Fibroblast of upper back skin (primary cell): ENCODE data around the gene IL22RA1.

Experiments
- DNase-seq: peaks from one replicate; pipeline ENCODE4 v3.0.0-alpha.2; 2013

Gene IL22RA1, protein sequence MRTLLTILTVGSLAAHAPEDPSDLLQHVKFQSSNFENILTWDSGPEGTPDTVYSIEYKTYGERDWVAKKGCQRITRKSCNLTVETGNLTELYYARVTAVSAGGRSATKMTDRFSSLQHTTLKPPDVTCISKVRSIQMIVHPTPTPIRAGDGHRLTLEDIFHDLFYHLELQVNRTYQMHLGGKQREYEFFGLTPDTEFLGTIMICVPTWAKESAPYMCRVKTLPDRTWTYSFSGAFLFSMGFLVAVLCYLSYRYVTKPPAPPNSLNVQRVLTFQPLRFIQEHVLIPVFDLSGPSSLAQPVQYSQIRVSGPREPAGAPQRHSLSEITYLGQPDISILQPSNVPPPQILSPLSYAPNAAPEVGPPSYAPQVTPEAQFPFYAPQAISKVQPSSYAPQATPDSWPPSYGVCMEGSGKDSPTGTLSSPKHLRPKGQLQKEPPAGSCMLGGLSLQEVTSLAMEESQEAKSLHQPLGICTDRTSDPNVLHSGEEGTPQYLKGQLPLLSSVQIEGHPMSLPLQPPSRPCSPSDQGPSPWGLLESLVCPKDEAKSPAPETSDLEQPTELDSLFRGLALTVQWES

DNA sequence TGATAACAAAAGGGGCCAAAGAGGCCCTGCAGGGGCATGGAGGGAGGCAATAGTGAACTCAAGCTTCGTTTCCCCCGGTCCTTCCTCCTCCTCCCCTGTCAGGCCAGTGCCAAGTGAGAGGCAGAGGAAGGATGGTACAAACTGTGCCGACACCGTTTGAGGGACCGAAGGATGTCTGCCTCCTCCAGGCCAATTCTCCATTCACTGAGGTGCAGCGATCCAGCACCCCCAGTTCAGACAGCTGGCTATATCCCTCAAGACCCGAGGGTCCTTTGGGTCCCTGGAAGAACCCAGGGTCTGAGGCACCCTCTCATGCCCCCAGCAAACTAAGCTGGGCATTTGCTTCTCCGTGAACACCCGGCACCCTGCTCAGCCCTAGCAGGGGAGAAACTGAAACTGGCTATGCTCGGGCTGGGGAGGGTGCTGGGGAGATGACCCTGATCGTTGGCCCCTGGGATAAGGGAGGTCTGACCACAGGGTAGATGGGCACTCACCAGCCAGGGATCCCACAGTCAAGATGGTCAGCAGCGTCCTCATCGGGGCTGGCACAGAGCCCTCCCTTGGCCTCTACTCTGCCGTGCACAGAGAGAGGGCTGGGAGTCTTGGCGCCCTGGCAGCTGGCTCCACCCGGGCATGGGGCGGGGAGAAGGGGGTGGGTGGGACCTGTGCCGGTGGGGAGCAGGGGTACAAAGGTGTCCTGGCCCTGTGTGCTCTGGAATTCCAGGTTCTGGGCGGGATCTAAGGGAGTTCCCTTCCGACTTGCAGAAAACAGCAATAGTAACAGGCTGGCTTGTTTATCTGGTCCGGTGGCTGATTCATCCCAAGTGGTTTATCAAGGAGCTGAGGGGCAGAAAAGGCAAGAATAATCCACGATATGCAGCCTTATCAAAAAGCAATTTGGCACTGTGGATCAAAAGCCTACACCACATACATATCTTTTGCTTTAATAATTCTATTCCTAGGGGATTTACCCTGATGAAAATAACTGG, at the start of gene IL22RA1:
Gene IL22RA1, minus strand, starts transcription at position 595 of the 989 bp plus-strand sequence. Its CDS starts 58 bp downstream, at position 537.
- DNase-seq = no peak

GRCh38 chr1:24191860-24192259, 48.9 kb upstream of the IL22RA1 start:
- no peak for DNase-seq

DNA sequence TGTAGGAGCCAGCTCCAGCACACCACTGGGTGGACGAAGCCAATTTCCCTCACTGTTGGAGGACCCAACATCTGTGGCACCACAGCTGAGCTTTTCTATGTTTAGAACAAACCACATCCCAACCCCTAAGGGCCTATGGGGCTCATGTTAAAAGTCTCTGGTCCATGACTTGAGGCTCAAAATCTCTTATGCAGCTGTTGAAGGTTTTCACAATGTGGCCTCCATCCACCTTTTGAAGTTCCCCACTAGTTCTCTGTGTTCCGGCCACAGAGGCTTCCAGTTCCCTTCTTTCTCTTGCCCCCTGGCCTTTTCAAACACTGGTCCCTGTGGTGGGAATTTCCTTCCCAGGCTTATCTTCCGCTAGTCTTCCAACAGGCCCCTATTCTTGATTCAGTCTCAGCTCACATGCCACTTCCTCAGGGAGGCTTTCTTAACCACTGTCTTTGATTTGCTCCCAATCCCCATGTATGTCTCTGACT, 48.1 kb upstream of the IL22RA1 start:
- no peak for DNase-seq

GRCh38 chr1:24189528-24189927, 46.6 kb upstream of the IL22RA1 start:
- DNase-seq = no peak

- DNase-seq = peak; percentile 7
These were observed 44.3 kb upstream of the IL22RA1 start, which contains the start of gene IFNLR1 for GRCh38 chr1:24186993-24187790. TSS of gene IFNLR1 (minus strand) at chr1:24187289. CDS start at chr1:24187248, 41 bp downstream.

- DNase-seq = no peak
These were observed 43.7 kb upstream of the IL22RA1 start for GRCh38 chr1:24186711-24186992.

DNA sequence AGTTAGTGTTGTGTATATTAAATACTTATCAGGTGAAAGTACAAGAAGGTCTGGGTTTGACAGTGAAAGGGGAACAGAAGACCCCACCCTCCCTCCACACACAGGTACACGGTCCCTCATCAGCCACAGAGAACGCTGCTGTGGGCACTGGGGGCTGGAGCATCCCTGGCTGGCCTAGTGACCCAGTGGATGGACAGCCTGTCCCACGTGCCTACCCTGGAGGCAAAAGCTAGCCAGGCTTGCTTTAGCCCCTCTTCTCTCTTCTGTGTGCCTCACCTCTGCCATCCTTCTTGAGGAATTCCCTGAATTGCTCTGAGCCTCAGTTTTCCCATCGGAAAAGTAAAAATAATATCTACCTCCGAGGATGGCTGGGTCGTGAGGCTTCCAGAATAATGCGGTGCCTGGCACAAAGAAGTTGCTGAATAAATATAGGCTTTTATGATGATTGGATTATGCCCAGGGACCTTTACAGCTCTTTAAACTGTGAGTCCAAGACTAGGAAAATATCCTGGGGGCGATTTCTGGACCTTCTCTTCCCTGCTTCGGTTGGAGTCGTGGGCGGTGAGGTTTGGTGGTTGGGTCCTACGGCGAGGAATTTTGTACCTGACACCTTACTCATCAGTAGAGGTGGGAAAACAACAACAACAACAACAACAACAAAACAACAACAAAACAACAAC, 43.2 kb upstream of the IL22RA1 start:
- no peak for DNase-seq

DNA sequence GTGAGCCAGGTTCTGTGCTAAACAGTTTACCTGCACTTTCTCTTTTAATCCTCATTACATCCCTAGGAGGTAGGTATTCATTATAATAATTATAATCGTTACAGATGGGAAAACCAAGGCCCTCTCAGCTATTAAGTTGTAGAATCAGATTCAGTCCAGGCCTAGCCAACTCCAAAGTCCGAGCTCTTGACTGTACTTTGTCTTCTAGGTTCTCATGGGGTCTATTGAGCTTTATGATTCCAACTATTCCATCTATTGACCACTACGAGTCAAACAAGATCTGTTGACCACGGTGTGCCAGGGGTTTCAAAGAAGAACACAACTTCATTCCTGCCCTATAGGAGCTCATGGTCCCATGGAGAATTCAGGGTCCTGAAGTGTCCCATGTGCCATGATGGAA, 42.1 kb upstream of the IL22RA1 start:
- DNase-seq = no peak

DNA sequence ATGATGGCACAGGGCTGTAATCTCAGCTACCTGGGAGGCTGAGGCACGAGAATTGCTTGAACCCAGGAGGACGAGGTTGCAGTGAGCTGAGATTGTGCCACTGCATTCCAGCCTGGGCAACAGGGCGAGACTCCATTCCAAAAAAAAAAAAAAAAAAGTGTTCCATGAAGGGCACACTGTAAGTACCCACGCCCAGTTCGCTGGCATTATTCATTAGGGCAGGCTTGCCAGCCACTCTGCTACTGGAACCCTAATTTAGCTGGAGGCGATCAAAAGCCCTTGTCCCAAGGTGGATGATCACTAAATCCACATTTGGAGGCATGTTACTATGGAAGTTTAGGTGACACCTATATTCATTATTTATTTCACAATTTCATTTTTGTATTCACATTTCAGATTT, 39.1 kb upstream of the IL22RA1 start:
- no peak for DNase-seq

DNA sequence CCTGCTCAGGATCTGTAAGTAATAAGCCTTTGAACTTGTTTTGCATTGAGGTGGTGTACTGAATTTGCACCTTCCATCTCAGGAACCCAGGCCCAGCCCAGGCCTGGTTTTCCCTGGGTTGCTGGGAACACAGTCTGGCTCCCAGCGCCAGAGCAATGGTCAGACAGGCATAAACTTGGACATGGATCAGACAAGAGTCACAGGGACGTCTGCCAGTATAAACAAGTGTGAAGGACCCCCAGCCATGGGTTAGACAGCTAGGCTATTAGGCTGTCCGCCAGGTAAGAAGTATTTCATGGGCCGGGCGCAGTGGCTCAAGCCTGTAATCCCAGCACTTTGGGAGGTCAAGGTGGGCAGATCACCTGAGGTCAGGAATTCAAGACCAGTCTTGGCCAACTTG, 38.7 kb upstream of the IL22RA1 start:
- DNase-seq = no peak

- no peak for DNase-seq
These were observed 37.7 kb upstream of the IL22RA1 start for GRCh38 chr1:24180676-24181075.

- DNase-seq = no peak
These were observed 36.4 kb upstream of the IL22RA1 start for GRCh38 chr1:24179251-24179840.

- DNase-seq = no peak
These were observed 35.5 kb upstream of the IL22RA1 start for GRCh38 chr1:24178407-24178806.

DNA sequence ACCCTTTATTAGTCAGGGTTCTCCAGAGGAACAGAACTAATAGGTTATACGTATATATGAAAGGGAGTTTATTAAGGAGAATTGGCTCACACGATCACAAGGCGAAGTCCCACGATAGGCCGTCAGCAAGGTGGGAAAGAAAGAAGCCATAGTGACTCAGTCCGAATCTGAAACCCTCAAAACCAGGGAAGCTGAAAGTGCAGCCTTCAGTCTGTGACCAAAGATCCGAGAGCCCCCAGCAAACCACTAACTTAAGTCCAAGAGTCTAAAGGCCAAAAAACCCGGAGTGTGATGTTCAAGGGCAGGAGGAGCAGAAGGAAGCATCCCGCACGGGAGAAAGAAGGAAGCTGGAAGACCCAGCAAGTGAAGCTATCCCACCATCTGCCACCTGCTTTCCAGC, 34.2 kb upstream of the IL22RA1 start:
- DNase-seq = no peak

- no peak for DNase-seq
These were observed 32.3 kb upstream of the IL22RA1 start for GRCh38 chr1:24175033-24175755.

DNA sequence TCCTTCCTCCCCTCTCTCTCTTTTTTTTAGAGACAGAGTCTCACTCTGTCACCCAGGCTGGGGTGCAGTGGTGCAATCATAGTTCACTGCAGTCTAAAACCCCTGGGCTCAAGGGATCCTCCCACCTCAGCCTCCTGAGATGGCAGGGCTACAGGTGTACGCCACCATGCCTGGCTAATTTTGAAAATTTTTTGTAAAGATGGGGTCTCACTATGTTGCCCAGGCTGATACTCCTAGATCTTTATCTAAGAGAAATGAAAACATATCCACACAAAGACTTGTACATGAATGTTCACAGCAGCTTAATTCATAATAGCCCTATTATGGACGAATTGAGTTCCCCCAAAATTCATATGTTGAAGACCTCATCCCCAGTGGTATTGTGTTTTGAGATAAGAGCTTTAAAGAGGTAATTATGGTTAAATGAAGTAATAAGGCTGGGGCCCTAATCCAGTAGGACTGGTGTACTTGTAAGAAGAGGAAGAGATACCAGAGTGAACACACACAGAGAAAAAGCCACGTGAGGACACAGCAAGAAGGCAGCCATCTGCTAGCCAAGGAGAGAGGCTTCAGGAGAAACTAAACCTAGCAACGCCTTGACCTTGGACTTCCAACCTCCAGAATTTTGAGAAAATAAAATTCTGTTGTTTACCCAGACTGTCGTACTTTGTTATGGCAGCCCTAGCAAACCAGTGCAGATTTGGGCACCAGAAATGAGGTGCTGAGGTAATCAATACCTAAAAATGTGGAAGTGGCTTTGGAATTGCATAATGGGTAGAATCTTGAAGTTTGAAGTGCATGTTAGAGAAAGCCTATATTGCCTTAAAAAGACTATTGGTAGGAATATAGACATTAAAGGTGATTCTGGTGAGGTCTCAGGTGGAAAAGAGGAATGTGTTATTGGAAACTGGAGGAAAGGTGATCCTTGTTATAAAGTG, 31.0 kb upstream of the IL22RA1 start:
- DNase-seq = no peak

- no peak for DNase-seq
These were observed 29.7 kb upstream of the IL22RA1 start for GRCh38 chr1:24172598-24172997.

- DNase-seq = no peak
These were observed 26.3 kb upstream of the IL22RA1 start for GRCh38 chr1:24169286-24169685.

- DNase-seq = no peak
These were observed 25.3 kb upstream of the IL22RA1 start for GRCh38 chr1:24168245-24168644.

DNA sequence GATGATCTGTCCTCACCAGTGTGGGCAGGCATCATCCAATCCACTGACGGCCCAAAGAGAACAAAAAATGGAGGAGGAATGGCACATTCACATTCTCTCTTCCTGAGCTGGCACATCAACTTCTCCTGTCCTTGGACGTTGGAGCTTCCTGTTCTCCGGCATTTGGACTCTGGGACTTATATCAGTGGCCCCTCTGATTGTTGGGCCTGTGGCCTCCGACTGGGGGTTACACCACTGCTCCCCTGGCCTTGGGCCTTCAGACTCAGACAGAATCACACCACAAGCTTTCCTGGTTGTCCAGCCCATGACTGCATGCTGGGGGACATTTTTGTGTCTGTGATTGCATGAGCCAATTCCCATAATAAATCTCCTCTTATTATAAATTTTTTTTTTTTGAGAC, 24.1 kb upstream of the IL22RA1 start:
- DNase-seq = no peak
